ENCODE data around the gene AMZ2.
"Not testable (repeated sequence)": the region's sequence is repeated elsewhere in the genome, so short reads cannot be mapped to it uniquely, and the experiment has no call there.

AMZ2 gene

GRCh38 chr17:68228817-68229570 is 18.8 kb upstream of the AMZ2 start:
- Histone ChIP-seq H3K27me3 (ENCODE audit: control insufficient read depth, insufficient read depth, low read length) (no peaks in the 10 kb centered on the region), H3K4me3 (ENCODE audit: low read length) (no peak overlapping the region), H3K27ac (ENCODE audit: low read depth, low read length) (no peak overlapping the region), H3K9ac (ENCODE audit: low read length) (no peak overlapping the region), H3K4me1 (ENCODE audit: control insufficient read depth, insufficient read depth, low read length) (no peaks in the 10 kb centered on the region), H3K36me3 (ENCODE audit: control insufficient read depth, insufficient read depth, low read length) (no peaks in the 10 kb centered on the region)

GRCh38 chr17:68229619-68230018 is 18.2 kb upstream of the AMZ2 start:
- H3K27me3 ChIP-seq (ENCODE audit: control insufficient read depth, insufficient read depth, low read length): no peaks in the 10 kb centered on the region

DNA sequence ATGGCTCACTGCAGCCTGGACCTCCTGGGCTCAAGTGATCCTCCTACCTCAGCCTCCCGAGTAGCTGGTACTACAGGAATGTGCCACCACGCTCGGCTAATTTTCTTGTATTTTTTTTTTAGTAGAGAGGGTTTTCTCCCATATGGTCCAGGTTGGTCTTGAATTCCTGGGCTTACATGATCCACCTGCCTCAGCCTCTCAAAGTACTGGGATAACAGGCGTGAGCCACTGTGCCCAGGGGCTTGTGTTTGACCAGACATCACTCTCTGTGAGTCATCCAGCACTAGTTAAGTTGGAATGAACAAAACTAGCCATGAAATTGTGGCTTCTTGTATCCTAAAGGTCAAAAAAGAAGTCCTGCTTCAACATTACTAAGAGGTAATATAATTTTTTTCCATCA is 16.7 kb upstream of the AMZ2 start:
- H3K27me3 ChIP-seq (ENCODE audit: control insufficient read depth, insufficient read depth, low read length); H3K9ac ChIP-seq (ENCODE audit: low read length): not testable (repeated sequence)

More at GRCh38 chr17:68229619-68230018, 18.2 kb upstream of the AMZ2 start:
- H3K27ac ChIP-seq (ENCODE audit: low read depth, low read length): no peak overlapping the region
- H3K36me3 ChIP-seq (ENCODE audit: control insufficient read depth, insufficient read depth, low read length): no peaks in the 10 kb centered on the region
- H3K4me3 ChIP-seq (ENCODE audit: low read length): no peak overlapping the region
- no peak overlapping the region for H3K9ac ChIP-seq (ENCODE audit: low read length)
- no peaks in the 10 kb centered on the region for H3K4me1 ChIP-seq (ENCODE audit: control insufficient read depth, insufficient read depth, low read length)

DNA sequence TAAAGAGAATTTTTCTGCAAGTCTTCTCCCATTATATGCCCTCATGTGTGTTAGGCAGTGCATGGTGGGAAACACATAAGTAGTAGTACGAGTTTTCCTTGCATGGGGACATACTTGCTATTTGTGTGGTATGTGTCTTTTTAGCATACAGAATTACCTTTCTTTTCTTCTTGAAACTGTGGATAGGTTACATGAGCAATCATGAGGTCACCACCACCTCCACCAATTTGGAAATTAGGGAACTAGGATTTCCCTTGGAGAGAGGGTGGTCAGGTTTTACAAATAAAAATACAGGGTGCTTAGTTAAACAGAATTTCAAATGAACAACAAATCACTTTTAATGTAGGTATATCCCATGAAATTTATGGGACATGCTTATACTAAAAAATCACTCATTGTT is 16.3 kb upstream of the AMZ2 start:
- no peak overlapping the region for H3K9ac ChIP-seq (ENCODE audit: low read length)
- no peaks in the 10 kb centered on the region for H3K4me1 ChIP-seq (ENCODE audit: control insufficient read depth, insufficient read depth, low read length)
- H3K36me3 ChIP-seq (ENCODE audit: control insufficient read depth, insufficient read depth, low read length): no peaks in the 10 kb centered on the region
- H3K27me3 ChIP-seq (ENCODE audit: control insufficient read depth, insufficient read depth, low read length): no peaks in the 10 kb centered on the region
- no peak overlapping the region for H3K4me3 ChIP-seq (ENCODE audit: low read length)
- no peak overlapping the region for H3K27ac ChIP-seq (ENCODE audit: low read depth, low read length)

More for the DNA sequence above, 16.7 kb upstream of the AMZ2 start:
- not testable (repeated sequence) for H3K4me1 ChIP-seq (ENCODE audit: control insufficient read depth, insufficient read depth, low read length); H3K27ac ChIP-seq (ENCODE audit: low read depth, low read length); H3K36me3 ChIP-seq (ENCODE audit: control insufficient read depth, insufficient read depth, low read length); H3K4me3 ChIP-seq (ENCODE audit: low read length)

GRCh38 chr17:68232741-68233140 is 15.1 kb upstream of the AMZ2 start:
- H3K4me3 ChIP-seq (ENCODE audit: low read length); H3K36me3 ChIP-seq (ENCODE audit: control insufficient read depth, insufficient read depth, low read length); H3K9ac ChIP-seq (ENCODE audit: low read length); H3K4me1 ChIP-seq (ENCODE audit: control insufficient read depth, insufficient read depth, low read length); H3K27me3 ChIP-seq (ENCODE audit: control insufficient read depth, insufficient read depth, low read length); H3K27ac ChIP-seq (ENCODE audit: low read depth, low read length): not testable (repeated sequence)

DNA sequence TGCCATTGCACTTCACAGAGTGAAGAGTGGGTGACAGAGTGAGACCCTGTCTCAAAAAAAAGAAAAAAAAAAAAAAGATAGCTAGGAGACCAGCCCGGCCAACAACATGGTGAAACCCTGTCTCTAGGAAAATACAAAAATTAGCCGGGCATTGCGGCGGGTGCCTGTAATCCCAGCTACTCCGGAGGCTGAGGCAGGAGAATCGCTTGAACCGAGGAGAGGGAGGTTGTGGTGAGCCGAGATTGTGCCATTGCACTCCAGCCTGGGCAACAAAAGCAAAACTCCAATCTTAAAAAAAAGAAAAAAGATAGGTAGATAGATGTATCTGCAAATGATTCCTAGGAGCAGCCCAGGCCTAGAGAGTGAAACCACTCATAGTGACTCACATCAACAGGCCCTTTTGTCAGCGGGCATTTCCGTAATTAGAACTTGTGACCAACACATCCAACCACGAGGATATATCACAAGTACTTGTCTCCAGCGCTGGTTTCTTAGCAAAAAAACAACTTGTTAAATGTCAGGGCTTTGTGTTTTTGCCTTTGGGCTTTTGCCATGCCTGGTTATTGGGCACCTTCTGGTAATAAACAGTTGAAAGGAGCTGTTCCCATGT is 13.0 kb upstream of the AMZ2 start:
- not testable (repeated sequence) for H3K4me1 ChIP-seq (ENCODE audit: control insufficient read depth, insufficient read depth, low read length); H3K36me3 ChIP-seq (ENCODE audit: control insufficient read depth, insufficient read depth, low read length); H3K4me3 ChIP-seq (ENCODE audit: low read length); H3K9ac ChIP-seq (ENCODE audit: low read length); H3K27me3 ChIP-seq (ENCODE audit: control insufficient read depth, insufficient read depth, low read length); H3K27ac ChIP-seq (ENCODE audit: low read depth, low read length)

GRCh38 chr17:68235336-68235791 is 12.5 kb upstream of the AMZ2 start:
- H3K27me3 ChIP-seq (ENCODE audit: control insufficient read depth, insufficient read depth, low read length); H3K4me1 ChIP-seq (ENCODE audit: control insufficient read depth, insufficient read depth, low read length); H3K9ac ChIP-seq (ENCODE audit: low read length); H3K27ac ChIP-seq (ENCODE audit: low read depth, low read length); H3K36me3 ChIP-seq (ENCODE audit: control insufficient read depth, insufficient read depth, low read length); H3K4me3 ChIP-seq (ENCODE audit: low read length): not testable (repeated sequence)

GRCh38 chr17:68237369-68238163 is 10.3 kb upstream of the AMZ2 start:
- Histone ChIP-seq H3K27ac (ENCODE audit: low read depth, low read length) (peak overlapping the region; percentile 8), H3K4me3 (ENCODE audit: low read length) (peak overlapping the region; percentile 27), H3K9ac (ENCODE audit: low read length) (peak overlapping the region; percentile 30)
- H3K4me1 ChIP-seq (ENCODE audit: control insufficient read depth, insufficient read depth, low read length); H3K27me3 ChIP-seq (ENCODE audit: control insufficient read depth, insufficient read depth, low read length); H3K36me3 ChIP-seq (ENCODE audit: control insufficient read depth, insufficient read depth, low read length): not testable (repeated sequence)

DNA sequence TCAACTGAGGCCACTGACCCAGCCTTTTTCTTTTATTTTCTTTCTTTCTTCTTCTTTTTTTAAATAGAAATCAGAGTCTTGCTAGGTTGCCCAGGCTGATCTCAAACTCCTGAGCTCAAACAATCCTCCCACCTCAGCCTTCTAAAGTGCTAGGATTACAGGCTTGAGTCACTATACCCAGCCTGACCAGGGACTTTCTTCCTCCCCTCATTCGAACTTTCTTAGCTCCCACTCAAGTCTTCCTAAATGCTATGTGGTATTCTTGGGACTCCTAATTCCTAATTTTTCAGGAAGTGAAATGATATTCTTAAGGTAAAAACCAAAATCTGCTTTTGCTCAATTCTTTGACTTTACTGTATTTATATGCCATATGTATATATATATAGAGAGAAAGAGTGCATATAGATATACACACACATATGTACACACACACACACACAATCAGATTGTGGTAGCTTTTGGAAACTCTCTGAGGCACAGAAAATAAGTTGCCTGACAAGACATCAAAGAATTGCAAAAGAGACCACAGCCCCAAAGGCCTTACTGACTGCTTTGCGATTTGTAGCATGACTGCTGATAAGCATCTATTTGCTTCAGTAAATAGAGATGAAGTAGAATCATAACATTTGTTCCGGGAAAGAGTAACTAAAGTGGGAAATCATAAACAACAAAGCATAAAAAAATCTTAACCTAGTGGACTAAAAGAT is 9.5 kb upstream of the AMZ2 start:
- Histone ChIP-seq H3K27me3 (ENCODE audit: control insufficient read depth, insufficient read depth, low read length) (no peaks in the 10 kb centered on the region), H3K36me3 (ENCODE audit: control insufficient read depth, insufficient read depth, low read length) (no peaks in the 10 kb centered on the region), H3K4me3 (ENCODE audit: low read length) (no peak overlapping the region), H3K27ac (ENCODE audit: low read depth, low read length) (no peak overlapping the region), H3K9ac (ENCODE audit: low read length) (no peak overlapping the region), H3K4me1 (ENCODE audit: control insufficient read depth, insufficient read depth, low read length) (no peaks in the 10 kb centered on the region)

DNA sequence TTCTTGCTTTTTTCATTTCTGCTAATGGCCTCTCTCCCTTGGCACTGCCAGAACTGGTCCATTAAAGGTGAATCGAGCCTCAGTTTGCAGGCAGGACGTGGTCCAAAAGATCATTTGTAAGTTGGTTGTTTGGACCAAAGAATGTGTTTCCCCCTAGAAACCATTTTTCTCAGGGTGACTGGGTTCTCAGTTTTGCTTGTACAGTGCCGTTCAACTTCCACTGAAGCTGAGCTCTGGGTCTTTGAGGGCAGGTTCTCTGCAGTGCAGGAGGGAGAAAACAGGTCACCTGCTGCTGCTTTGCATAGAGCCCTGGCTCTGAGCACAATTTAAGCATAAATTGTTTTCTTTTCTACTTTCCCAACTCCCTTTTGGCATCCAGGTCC is 9.0 kb upstream of the AMZ2 start:
- no peak overlapping the region for H3K4me3 ChIP-seq (ENCODE audit: low read length)
- H3K27ac ChIP-seq (ENCODE audit: low read depth, low read length): no peak overlapping the region
- no peaks in the 10 kb centered on the region for H3K4me1 ChIP-seq (ENCODE audit: control insufficient read depth, insufficient read depth, low read length)

GRCh38 chr17:68239632-68240366 is 8.0 kb upstream of the AMZ2 start:
- Histone ChIP-seq H3K4me3 (ENCODE audit: low read length) (no peak overlapping the region), H3K36me3 (ENCODE audit: control insufficient read depth, insufficient read depth, low read length) (no peaks in the 10 kb centered on the region), H3K27ac (ENCODE audit: low read depth, low read length) (no peak overlapping the region), H3K27me3 (ENCODE audit: control insufficient read depth, insufficient read depth, low read length) (no peaks in the 10 kb centered on the region), H3K9ac (ENCODE audit: low read length) (no peak overlapping the region), H3K4me1 (ENCODE audit: control insufficient read depth, insufficient read depth, low read length) (no peaks in the 10 kb centered on the region)

More for the DNA sequence above, 9.0 kb upstream of the AMZ2 start:
- H3K36me3 ChIP-seq (ENCODE audit: control insufficient read depth, insufficient read depth, low read length): no peaks in the 10 kb centered on the region
- H3K27me3 ChIP-seq (ENCODE audit: control insufficient read depth, insufficient read depth, low read length): no peaks in the 10 kb centered on the region
- H3K9ac ChIP-seq (ENCODE audit: low read length): no peak overlapping the region

Data from rectal smooth muscle tissue (tissue), 1 donor.